ENCODE results near the gene ERCC8. TPM values are rescaled to one million over a fixed set of nuclear protein-coding genes. Genes with fewer than 3 reads are reported as not detected.

ERCC8 gene
- total RNA-seq, 1 experiment from 2014 or later, result 15.1 TPM

GRCh38 chr5:60833520-60833919, 111.3 kb downstream of the ERCC8 start:
- intact Hi-C loops (cut with micrococcal nuclease), result no loop called here
- CTCF ChIA-PET, result no interaction called here
- POLR2A ChIA-PET, result interaction anchor here (2.9 kb wide), 1 partner anchor 11 kb away, joined by 12 read pairs; the partner anchor contains the start of gene ELOVL7

More at GRCh38 chr5:60833520-60833919, 111.3 kb downstream of the ERCC8 start:
- H3K27ac ChIP-seq (ENCODE audit: low read depth, low read length), result no peak overlapping the region
- no peak overlapping the region for H3K4me3 ChIP-seq (replicated peaks in 1 of 2; ENCODE audit: low read depth in 1 of 2, low read length in 2 of 2)
- no peaks in the 10 kb centered on the region for H3K36me3 ChIP-seq (ENCODE audit: control insufficient read depth in 1 of 2, insufficient read depth in 2 of 2, low read length in 2 of 2)
- peaks cover 0 to 8% of the 10 kb centered on the region in 2 experiments; a peak in 2 of 4 replicates for H3K4me1 ChIP-seq (ENCODE audit: control insufficient read depth in 1 of 2, insufficient read depth in 2 of 2, low read length in 2 of 2)
- peaks cover 22% of the 10 kb centered on the region for H3K79me2 ChIP-seq (ENCODE audit: insufficient read depth, low read length)
- no peak overlapping the region for H3K9ac ChIP-seq (ENCODE audit: low read length)
- RAD21 ChIA-PET (ENCODE audit: low non-redundant PET in 1 of 2, low total read pairs in 2 of 2, uncharacterized antibody in 2 of 2, unreplicated experiment in 2 of 2), result no interaction called here
- H2AFZ ChIP-seq (ENCODE audit: low read depth, low read length, poor library complexity, severe bottlenecking), result no peak overlapping the region
- DNase-seq (ENCODE audit: low read depth, low spot score), result no peak
- H4K20me1 ChIP-seq (ENCODE audit: insufficient read depth), result no peaks in the 10 kb centered on the region
- no peak overlapping the region for H3K4me2 ChIP-seq (ENCODE audit: low read length)
- TF ChIP-seq POLR2A (IDR thresholded peaks at IDR 0.05; ENCODE audit: borderline replicate concordance, extremely low read depth, insufficient read depth, insufficient read length) (no peak), TCF7L2 (IDR thresholded peaks at IDR 0.05; ENCODE audit: borderline replicate concordance, extremely low read depth, insufficient read depth, insufficient read length) (no peak), RAD21 (IDR thresholded peaks at IDR 0.05; ENCODE audit: low read depth) (no peak), ATF3 (IDR thresholded peaks at IDR 0.05) (no peak), POLR2AphosphoS5 (IDR thresholded peaks at IDR 0.05; ENCODE audit: low read depth, low read length) (no peak), YY1 (IDR thresholded peaks at IDR 0.05; ENCODE audit: extremely low read depth, insufficient replicate concordance, low read depth, low read length) (no peak), ZFX (IDR thresholded peaks at IDR 0.05) (no peak), ZBTB33 (IDR thresholded peaks at IDR 0.05; ENCODE audit: extremely low read depth, insufficient replicate concordance, low read length) (no peak), CBX3 (IDR thresholded peaks at IDR 0.05; ENCODE audit: low read depth) (no peak), EZH2 (IDR thresholded peaks at IDR 0.05) (no peak), REST (IDR thresholded peaks at IDR 0.05; ENCODE audit: low read depth) (no peak), EGR1 (IDR thresholded peaks at IDR 0.05; ENCODE audit: low read depth) (no peak), MAX (IDR thresholded peaks at IDR 0.05) (no peak), SIN3A (IDR thresholded peaks at IDR 0.05; ENCODE audit: low read depth) (no peak), SP1 (IDR thresholded peaks at IDR 0.05; ENCODE audit: low read depth) (no peak), JUND (IDR thresholded peaks at IDR 0.05) (no peak), CTCF (IDR thresholded peaks at IDR 0.05 in 2 of 3, conservative IDR thresholded peaks at IDR 0.05 in 1 of 3; ENCODE audit: borderline replicate concordance in 1 of 3, insufficient read depth in 1 of 3, low read depth in 2 of 3, low read length in 2 of 3) (no peak)
- H3K9me2 ChIP-seq (ENCODE audit: insufficient read depth), result no peaks in the 10 kb centered on the region
- no peaks in the 10 kb centered on the region for H3K27me3 ChIP-seq (ENCODE audit: insufficient read depth, low read length)
- no peak for ATAC-seq
- H3K9me3 ChIP-seq (ENCODE audit: control insufficient read depth in 1 of 2, insufficient read depth in 1 of 2, low read depth in 1 of 2, low read length in 2 of 2), result no peaks in the 10 kb centered on the region
- no TSS peak for BruUV-seq (replicated peaks)
